Tibial artery (tissue), 4 donors: Measurements from ENCODE around the gene DNAJA3.

Source experiments
- DNase-seq, 2 donors: peaks; one replicate each; pipeline ENCODE4 v3.0.0-alpha.2; 2019
- H3K27ac ChIP-seq, 2 donors: fragments of 200-600 bp; sonication (generic) in 1 of 2; 1 replicate in 1 of 2; 2 replicates in 1 of 2; pipeline ENCODE4 v1.5.1; 2018 to 2019; ENCODE audit warnings: mild to moderate bottlenecking in 1 of 2
- H3K27me3 ChIP-seq, 2 donors: fragments of 200-600 bp; sonication (generic) in 1 of 2; one replicate each; pipeline versions ENCODE4 v1.5.1 to v1.6.0; 2016 to 2019
- H3K36me3 ChIP-seq, 3 donors: fragments of 200-600 bp; sonication (generic) in 2 of 3; one replicate each; pipeline ENCODE4 v1.5.1; 2016 to 2019; ENCODE audit warnings: mild to moderate bottlenecking in 2 of 3
- H3K4me1 ChIP-seq, 4 donors: fragments of 200-600 bp; sonication (generic) in 2 of 4; 1 replicate in 3 of 4; 2 replicates in 1 of 4; pipeline ENCODE4 v1.5.1; 2016 to 2019
- H3K4me3 ChIP-seq, 2 donors: fragments of 200-600 bp; sonication (generic) in 1 of 2; 1 replicate in 1 of 2; 2 replicates in 1 of 2; pipeline ENCODE4 v1.5.1; 2018 to 2019; ENCODE audit warnings: mild to moderate bottlenecking in 2 of 2
- H3K9me3 ChIP-seq, 3 donors: fragments of 200-600 bp; sonication (generic) in 1 of 3; one replicate each; pipeline ENCODE4 v1.5.1; 2016 to 2019
- CTCF ChIP-seq, 2 experiments: fragments of 200-600 bp in 1 of 2; fragments of 450-650 bp in 1 of 2; IDR thresholded peaks; one replicate each; pipeline ENCODE4 v1.5.1; 2017 to 2019; ENCODE audit warnings: antibody characterized with exemption in 2 of 2, mild to moderate bottlenecking in 1 of 2, moderate library complexity in 1 of 2
- intact Hi-C: fragments of 100-400 bp; cut with DNase I; formaldehyde crosslinking; loops from one replicate; pipeline ENCODE4 v1.15.0; 2023; ENCODE audit warnings: low total_unique reads

DNAJA3 gene

GRCh38 chr16:4455081-4455480 lies 29.4 kb downstream of the DNAJA3 start:
- H3K27ac ChIP-seq: no peak overlapping the region
- H3K9me3 ChIP-seq: no peaks in the 10 kb centered on the region
- no peaks in the 10 kb centered on the region for H3K4me1 ChIP-seq
- H3K4me3 ChIP-seq: no peak overlapping the region
- no peak for DNase-seq
- no peaks in the 10 kb centered on the region for H3K27me3 ChIP-seq
- H3K36me3 ChIP-seq: peaks cover 42 to 98% (median 81%) of the 10 kb centered on the region in 3 donors
- TF ChIP-seq CTCF (IDR thresholded peaks at IDR 0.05): no peak
- intact Hi-C loops: no loop called here

GRCh38 chr16:4455951-4456350 lies 30.3 kb downstream of the DNAJA3 start:
- Histone ChIP-seq H3K4me3 (no peak overlapping the region), H3K9me3 (no peaks in the 10 kb centered on the region), H3K27ac (no peak overlapping the region), H3K4me1 (no peaks in the 10 kb centered on the region), H3K27me3 (no peaks in the 10 kb centered on the region), H3K36me3 (peaks cover 34 to 95% (median 74%) of the 10 kb centered on the region in 3 donors)
- TF ChIP-seq CTCF (IDR thresholded peaks at IDR 0.05): no peak
- no peak for DNase-seq
- intact Hi-C loops: no loop called here

GRCh38 chr16:4460936-4461249 lies 35.2 kb downstream of the DNAJA3 start:
- Histone ChIP-seq H3K27me3 (no peaks in the 10 kb centered on the region), H3K4me1 (no peaks in the 10 kb centered on the region), H3K27ac (no peak overlapping the region), H3K9me3 (no peaks in the 10 kb centered on the region), H3K36me3 (peaks cover 20 to 95% (median 60%) of the 10 kb centered on the region in 3 donors), H3K4me3 (no peak overlapping the region)
- intact Hi-C loops: no loop called here
- DNase-seq: no peak
- TF ChIP-seq CTCF (IDR thresholded peaks at IDR 0.05): no peak

GRCh38 chr16:4461250-4462085 lies 35.8 kb downstream of the DNAJA3 start:
- H3K4me1 ChIP-seq: no peaks in the 10 kb centered on the region
- H3K4me3 ChIP-seq: no peak overlapping the region
- no peaks in the 10 kb centered on the region for H3K9me3 ChIP-seq
- H3K27me3 ChIP-seq: no peaks in the 10 kb centered on the region
- no peak for TF ChIP-seq CTCF (IDR thresholded peaks at IDR 0.05)
- intact Hi-C loops: no loop called here
- H3K27ac ChIP-seq: no peak overlapping the region
- peaks cover 19 to 95% (median 60%) of the 10 kb centered on the region in 3 donors for H3K36me3 ChIP-seq
- no peak for DNase-seq

GRCh38 chr16:4463522-4464163 lies 38.0 kb downstream of the DNAJA3 start:
- intact Hi-C loops: no loop called here
- peaks cover 8 to 92% (median 46%) of the 10 kb centered on the region in 3 donors for H3K36me3 ChIP-seq

More at GRCh38 chr16:4463522-4464163, 38.0 kb downstream of the DNAJA3 start:
- TF ChIP-seq CTCF (IDR thresholded peaks at IDR 0.05): no peak
- no peaks in the 10 kb centered on the region for H3K4me1 ChIP-seq
- H3K9me3 ChIP-seq: no peaks in the 10 kb centered on the region
- no peak for DNase-seq
- no peak overlapping the region for H3K4me3 ChIP-seq
- no peaks in the 10 kb centered on the region for H3K27me3 ChIP-seq
- H3K27ac ChIP-seq: no peak overlapping the region
